Esophagus muscularis mucosa (tissue), 3 donors: Measurements from ENCODE around the gene ASAP2.

Source experiments
- CTCF ChIP-seq, 3 experiments: fragments of 200-600 bp in 2 of 3; fragments of 450-650 bp in 1 of 3; sonication (generic) in 2 of 3; IDR thresholded peaks; one replicate each; pipeline ENCODE4 v1.5.1; 2017 to 2019; ENCODE audit warnings: antibody characterized with exemption in 3 of 3, mild to moderate bottlenecking in 2 of 3, moderate library complexity in 1 of 3
- POLR2A ChIP-seq: fragments of 450-650 bp; IDR thresholded peaks from one replicate; pipeline ENCODE4 v1.6.1; 2017; ENCODE audit warnings: antibody characterized with exemption, moderate library complexity, mild to moderate bottlenecking, low read depth
- POLR2AphosphoS5 ChIP-seq, 2 donors: sonication (generic); formaldehyde crosslinking; IDR thresholded peaks; one replicate each; pipeline ENCODE4 v1.6.1; 2017; ENCODE audit warnings: antibody characterized with exemption in 2 of 2

GRCh38 chr2:9228781-9229469 lies 22.3 kb downstream of the ASAP2 start:
- TF ChIP-seq CTCF (IDR thresholded peaks at IDR 0.05) (no peak), POLR2AphosphoS5 (IDR thresholded peaks at IDR 0.05) (no peak), POLR2A (no peak)
